Right ventricle myocardium superior (tissue), 1 donor: ENCODE data around the gene SVIP. TPM values are rescaled to one million over a fixed set of nuclear protein-coding genes. Genes with fewer than 3 reads are reported as not detected.

Experiments
- ATAC-seq: fragments of 200-7000 bp; cut with Tn5 transposase; one replicate; pipeline ENCODE4 v1.9.1; 2020; ENCODE audit warnings: mild to moderate bottlenecking; ENCODE audit not compliant: poor library complexity
- DNase-seq: peaks from one replicate; pipeline ENCODE4 v3.0.0-alpha.2; 2020
- intact Hi-C: fragments of 100-400 bp; cut with DNase I; formaldehyde crosslinking; loops from one replicate; pipeline ENCODE4 v1.11.2; 2022
- total RNA-seq: library from RNA; stranded (reverse); fragmentation: NEBNext Ultra II Directional; extraction: Animal tissue kit (Norgen Biotek cat#: 25700); gene quantifications from one replicate; pipeline ENCODE4 v1.2.1, GENCODE V29; 2021
- donor health status: DM: no; HTN: yes; CAD: no; lungs with severe emphysema.

Gene SVIP
- total RNA-seq, 1 donor from 2014 or later = 24.0 TPM

DNA sequence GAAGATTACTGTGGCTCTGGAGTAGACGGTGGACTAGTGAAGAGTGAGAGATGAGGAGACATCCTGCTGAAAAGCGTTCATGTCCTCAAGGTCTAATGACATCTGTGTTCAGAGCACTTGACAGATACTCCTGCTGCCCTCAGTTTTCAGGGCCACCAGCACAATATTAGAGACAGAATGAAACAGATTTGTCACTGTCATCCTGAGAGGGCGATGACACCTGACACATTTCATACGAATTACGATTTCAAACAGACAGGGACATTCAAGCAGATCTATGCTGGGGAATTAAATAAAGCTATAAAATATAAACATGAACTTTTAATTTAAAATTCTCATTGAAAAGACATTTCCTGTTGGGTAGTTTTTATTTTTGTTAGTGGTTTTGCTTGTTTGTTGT lies 29.1 kb downstream of the SVIP start:
- DNase-seq = no peak
- ATAC-seq = no peak
- intact Hi-C loops = no loop called here

DNA sequence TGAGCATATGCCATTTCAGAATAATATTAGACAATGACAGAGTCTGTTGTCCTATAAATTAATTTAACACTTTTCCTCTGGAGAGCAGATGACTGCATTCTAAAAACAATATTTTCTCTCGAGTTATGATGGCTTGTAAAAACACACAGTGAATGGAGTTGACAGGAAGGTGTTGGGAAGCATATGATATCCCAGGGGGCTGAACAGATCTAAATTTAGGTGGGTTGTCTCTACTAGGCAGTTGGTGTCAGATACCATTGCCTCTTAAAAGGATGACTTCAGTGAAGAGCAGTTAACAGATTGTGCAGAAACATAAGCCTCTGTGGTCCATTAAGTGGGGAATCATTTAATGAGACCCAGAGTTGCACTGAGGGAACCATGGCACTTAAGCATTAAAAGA lies 30.7 kb downstream of the SVIP start:
- ATAC-seq (no peak), DNase-seq (no peak)
- intact Hi-C loops = no loop called here

DNA sequence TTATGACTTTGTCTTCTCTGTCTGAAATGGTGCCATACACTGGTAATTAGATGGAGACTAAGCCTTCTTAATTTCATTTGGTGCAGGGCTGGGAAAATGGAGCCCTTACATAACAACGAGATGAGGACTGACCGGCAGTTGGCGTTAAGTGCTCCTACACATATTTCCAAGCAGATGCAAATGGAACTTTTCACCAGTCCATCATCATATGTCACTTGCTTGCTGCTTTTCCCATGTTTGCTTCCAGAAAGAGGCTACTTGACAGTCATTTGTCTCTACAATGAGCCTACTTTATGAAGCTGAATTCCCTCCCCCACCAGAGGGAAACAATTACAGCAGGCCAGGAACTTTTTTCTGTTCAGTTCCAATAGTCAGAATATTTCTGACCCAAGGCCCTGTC lies 32.6 kb downstream of the SVIP start:
- DNase-seq (no peak), ATAC-seq (no peak)
- intact Hi-C loops = no loop called here

DNA sequence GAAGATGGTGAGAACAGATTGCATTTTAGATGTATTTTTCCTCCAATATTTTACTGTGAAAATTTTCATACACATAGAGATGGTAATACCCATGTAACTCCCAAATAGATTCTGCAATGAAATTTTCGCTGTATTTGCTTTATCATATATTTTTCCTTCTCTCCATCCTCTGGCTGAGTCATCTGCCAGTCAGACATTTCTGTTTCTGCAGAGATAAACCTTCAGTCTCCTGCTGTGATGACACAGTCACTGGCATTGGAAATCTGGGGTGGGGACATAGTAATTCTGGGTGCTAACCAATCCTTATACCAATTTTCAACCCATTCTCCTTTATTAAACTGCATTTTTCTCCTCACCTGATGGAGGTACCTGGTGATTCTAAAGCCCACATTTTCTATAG lies 33.7 kb downstream of the SVIP start:
- no peak for DNase-seq
- intact Hi-C loops = no loop called here

DNA sequence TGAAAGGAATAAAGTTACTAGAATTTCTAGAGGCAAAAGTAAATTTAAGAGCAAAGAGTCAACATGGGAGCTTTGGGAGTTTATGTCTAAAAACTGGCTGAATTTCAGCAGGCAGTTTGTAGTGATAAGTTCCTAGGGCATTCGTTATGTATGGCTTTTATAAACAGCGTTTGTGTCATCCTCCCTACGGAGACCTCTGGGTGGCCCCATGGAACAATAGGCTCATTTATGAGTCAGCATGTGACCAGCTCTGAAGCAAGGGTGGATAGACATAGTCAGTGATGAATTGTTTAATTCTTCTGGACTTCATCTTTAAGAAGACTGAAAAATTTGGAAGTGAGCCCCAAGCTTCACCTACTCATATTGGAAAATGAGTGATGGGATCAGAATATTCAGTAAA lies 37.1 kb downstream of the SVIP start:
- intact Hi-C loops = no loop called here
- no peak for DNase-seq
- no peak for ATAC-seq

More for the DNA sequence above, 33.7 kb downstream of the SVIP start:
- ATAC-seq = no peak

DNA sequence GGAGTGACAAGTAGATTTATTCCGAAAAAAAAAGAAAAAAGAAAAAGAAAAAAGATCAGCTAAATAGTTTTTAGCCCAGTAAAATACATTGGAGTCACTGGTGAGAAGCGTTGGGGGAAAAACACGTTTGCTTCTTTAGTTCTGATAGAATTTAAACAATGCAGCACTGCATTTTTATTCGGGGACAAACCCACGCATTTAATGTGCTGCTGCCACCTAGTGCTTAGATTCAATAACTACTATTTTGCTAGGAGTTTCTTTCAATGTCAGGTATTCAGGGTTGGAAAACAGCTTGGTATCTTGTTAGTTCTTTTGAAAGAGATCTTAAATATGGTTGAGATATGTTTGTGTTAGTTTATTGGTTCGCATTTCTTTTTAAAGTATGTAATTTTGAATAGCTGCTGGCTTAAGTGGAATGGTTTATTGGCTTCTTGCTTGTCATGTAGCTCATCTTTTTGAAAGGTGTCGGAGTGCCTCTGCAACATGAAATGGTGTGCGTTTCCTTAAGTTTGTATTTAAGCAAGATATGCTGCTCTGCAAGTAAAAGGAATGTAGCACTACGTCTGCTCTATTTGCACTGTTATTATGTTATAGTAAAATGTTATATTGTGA lies 41.9 kb downstream of the SVIP start:
- DNase-seq (no peak), ATAC-seq (peak; percentile 71)
- intact Hi-C loops = loop anchor here (2.0 to 10.0 kb wide), 2 partner anchors 163 to 453 kb away; partner anchors contain the start of gene FANCF

DNA sequence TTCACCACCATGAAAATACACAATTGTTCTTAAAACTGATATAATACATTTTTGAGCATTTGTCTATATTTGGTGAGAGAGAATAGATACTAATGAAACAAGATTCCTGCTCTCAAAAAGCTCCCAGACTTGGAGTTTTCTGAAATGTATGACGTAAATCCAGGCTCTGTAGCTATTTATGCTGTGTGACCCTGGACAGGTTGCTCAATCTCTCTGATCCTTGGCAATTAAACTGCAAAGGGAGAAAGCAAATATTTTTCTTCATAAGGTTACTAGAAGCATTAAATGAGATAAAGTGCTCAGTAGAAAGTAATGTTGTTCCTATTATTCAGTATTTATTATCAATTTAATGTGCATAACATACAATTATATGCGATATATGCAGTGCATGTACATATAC lies 42.5 kb downstream of the SVIP start:
- ATAC-seq = no peak
- intact Hi-C loops = loop anchor here (10.0 kb wide), 1 partner anchor 162 kb away; the partner anchor contains the start of gene FANCF
- DNase-seq = no peak

DNA sequence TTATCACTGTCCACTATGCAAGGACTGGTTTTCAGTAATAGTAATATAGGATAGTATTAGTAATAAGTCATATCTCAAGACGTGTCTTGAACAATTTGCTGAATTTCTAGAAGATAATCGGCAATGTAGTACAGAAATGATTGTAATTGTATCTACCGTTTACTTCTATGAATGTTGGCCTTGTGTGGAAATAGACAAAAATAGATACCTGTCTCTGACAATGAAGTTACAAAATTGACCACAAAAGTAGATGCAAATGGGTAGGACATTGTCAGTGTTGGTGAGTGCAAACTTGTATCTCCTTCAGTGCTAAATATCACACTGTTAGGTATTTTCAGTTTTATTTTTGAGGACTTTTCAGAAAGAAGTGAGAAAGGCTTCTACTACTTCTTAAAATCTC lies 43.1 kb downstream of the SVIP start:
- no peak for ATAC-seq
- intact Hi-C loops = loop anchor here (10.0 kb wide), 1 partner anchor 162 kb away; the partner anchor contains the start of gene FANCF
- DNase-seq = no peak

DNA sequence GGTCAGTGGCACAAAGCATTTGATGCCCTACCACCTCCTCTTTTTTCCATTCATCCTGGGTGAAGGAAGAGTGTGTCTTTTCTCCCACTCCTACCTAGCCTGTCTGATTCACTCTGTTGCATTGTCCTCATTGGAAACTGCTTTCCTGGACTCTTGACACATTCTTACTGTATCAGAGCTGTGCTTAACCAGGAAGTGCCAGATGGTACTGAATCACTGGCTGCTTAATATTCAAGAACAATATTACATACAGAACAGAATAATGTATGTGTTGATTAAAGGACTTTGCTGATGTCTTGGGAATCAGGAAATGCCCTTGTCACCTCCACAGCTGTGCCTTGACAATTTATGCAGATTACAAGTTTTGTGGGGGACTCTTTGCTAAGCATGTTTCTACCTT lies 44.4 kb downstream of the SVIP start:
- no peak for DNase-seq
- intact Hi-C loops = loop anchor here (10.0 kb wide), 1 partner anchor 160 kb away; the partner anchor contains the start of gene FANCF
- ATAC-seq = no peak

DNA sequence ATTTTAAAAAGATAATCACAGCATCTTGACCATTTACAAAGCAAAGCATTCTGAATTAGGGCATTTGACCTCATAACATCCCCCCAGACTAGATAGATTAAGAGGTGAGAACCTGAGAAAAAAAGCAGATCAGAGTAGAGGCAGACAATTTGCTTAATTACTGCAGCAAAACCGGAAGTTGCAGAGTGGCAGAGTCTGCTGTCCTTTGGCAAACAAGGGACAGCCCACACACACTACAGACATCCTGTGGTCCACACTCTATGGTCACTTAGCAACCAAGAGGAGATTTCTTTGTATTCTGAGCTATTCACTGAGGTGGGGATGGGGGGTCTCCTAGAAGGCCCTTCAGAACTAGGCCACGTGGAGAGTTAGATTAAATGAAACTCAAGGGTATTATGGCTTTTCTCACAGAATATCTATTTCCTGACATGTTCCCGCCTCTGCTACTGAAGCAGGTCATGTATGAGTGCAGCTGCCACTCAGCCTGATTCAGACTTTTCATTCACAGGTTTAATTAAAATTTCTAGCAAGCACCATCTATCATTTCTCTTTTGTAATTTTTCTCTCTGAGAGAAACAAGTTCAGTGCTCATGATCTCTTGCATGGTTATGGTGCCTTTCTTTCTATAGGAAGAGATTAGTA lies 48.5 kb downstream of the SVIP start:
- intact Hi-C loops = loop anchor here (10.0 kb wide), 1 partner anchor 156 kb away; the partner anchor contains the start of gene FANCF
- DNase-seq (no peak), ATAC-seq (no peak)

DNA sequence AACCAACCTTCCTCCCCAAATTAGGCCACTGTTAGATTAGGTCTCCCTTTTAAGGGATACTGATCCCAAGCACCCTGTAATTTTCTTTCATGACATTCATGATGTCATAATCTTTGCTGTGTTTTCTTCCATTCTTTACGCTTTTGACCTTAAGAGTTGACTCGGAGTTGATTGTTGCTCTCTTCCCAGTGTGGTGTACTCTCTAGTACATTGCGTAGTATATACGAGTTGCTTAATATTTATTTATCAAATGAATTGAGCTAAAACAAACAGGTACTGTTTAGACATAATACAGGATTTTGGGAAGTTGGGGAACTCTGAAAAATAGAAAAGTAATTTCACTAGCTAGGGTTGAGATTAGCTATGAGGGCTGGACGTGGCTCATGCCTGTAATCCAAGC lies 49.8 kb downstream of the SVIP start:
- ATAC-seq (no peak), DNase-seq (no peak)
- intact Hi-C loops = loop anchor here (10.0 kb wide), 1 partner anchor 155 kb away; the partner anchor contains the start of gene FANCF

DNA sequence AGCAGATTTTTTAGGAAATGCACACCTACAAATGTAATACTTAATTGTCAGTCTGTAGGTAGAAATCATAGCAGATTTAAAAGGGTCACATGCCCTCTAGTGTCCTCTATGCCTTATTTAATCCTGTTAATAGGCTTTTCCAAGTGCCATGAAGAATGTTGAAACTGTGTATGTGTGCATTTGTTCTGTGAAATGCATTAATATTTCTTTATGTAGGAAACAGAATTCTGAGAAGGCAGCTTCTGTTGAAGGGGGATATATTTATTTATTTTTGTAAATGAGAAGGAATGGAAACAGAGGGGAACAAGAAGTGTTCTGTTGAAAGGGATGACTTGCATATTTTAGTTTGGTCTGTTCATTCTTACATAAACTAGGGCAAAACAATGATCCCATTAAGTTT lies 51.0 kb downstream of the SVIP start:
- no peak for DNase-seq
- no peak for ATAC-seq
- intact Hi-C loops = no loop called here

DNA sequence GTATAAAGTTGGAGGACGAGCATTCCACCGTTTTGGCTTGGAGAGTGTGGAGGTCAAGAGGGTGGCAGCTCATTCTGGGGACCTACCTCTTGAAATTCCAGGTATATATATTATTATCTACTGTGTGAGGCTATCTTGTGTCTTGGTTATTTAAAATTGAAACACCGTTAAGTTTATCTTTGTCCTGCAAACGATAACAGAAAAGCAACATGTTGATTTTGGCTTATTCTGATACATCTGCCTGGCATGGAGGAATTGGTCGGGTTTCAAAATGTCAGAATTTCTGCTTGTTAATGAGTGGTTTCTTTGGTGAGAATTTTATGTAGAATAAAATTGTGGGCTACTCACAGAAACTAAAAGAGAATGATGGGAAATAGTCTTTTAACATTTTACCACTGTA lies 54.4 kb downstream of the SVIP start:
- intact Hi-C loops = no loop called here
- no peak for DNase-seq

DNA sequence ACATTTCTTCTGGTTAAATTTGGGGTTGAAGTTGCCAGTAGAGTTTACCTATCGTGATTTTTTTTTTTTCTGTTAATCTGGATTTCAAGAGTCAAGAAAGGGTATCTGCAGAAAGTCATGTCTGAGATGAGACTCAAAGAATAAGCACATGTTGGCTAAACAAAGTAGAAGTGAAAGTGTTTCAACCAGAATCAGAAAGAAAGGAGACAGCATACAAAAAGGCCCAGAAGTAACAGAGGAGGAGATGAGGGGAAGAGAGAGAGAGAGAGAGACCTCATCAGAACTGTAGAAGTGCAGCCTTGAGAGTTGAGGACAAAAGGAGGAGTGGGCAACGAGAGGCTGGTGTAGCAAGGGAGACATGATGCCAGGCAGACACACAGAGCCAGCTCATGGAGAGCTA lies 54.9 kb downstream of the SVIP start:
- no peak for ATAC-seq
- intact Hi-C loops = no loop called here
- DNase-seq = no peak

More for the DNA sequence above, 54.4 kb downstream of the SVIP start:
- ATAC-seq = no peak

DNA sequence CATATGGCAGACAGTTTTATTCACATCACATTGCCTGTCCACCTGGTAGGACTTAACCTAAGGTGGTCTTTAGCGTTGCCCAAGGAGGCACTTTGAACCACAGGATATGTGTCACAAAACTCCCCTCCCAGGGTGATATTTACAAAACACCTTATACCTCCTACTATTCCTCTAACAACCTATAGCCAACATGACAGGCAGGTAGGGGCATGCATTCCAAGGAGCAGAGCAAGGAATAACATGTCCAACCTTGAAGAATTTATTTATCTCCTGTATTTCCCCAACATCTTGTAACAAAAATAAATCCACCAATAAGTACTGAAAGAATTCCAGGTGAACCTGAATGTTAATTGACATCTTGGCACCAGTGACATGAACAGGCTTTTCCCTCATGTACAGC lies 60.5 kb downstream of the SVIP start:
- ATAC-seq (no peak), DNase-seq (no peak)
- intact Hi-C loops = no loop called here

Other genes starting within 250 kb of the SVIP start
- gene FANCF, start 204.0 kb downstream of the SVIP start, total RNA-seq = 4.1 TPM
- gene GAS2, start 163.2 kb downstream of the SVIP start, total RNA-seq = 9.7 TPM
- not detected for gene CCDC179, start 30.7 kb upstream of the SVIP start, total RNA-seq